Vagina (tissue), 2 donors: Measurements from ENCODE around the gene KCNN1.

Source experiments
- CTCF ChIP-seq, 3 experiments: fragments of 450-650 bp in 2 of 3; fragments of 200-600 bp in 1 of 3; sonication (generic) in 1 of 3; IDR thresholded peaks; one replicate each; pipeline ENCODE4 v1.5.1; 2017 to 2019; ENCODE audit warnings: antibody characterized with exemption in 3 of 3, mild to moderate bottlenecking in 2 of 3, moderate library complexity in 2 of 3
- POLR2A ChIP-seq, 2 donors: fragments of 450-650 bp; IDR thresholded peaks; one replicate each; pipeline ENCODE4 v1.6.1; 2017; ENCODE audit warnings: antibody characterized with exemption in 2 of 2, mild to moderate bottlenecking in 2 of 2, moderate library complexity in 2 of 2
- POLR2AphosphoS5 ChIP-seq, 2 donors: sonication (generic); formaldehyde crosslinking; IDR thresholded peaks; one replicate each; pipeline ENCODE4 v1.9.0; 2017; ENCODE audit warnings: antibody characterized with exemption in 2 of 2, mild to moderate bottlenecking in 2 of 2, low read depth in 1 of 2; ENCODE audit not compliant: insufficient read depth in 1 of 2

GRCh38 chr19:17997969-17998826 lies 31.3 kb downstream of the KCNN1 start:
- no peak for TF ChIP-seq CTCF (IDR thresholded peaks at IDR 0.05)
- TF ChIP-seq POLR2AphosphoS5 (IDR thresholded peaks at IDR 0.05; ENCODE audit: insufficient read depth in 1 of 2, low read depth in 1 of 2) = no peak
- no peak for TF ChIP-seq POLR2A (IDR thresholded peaks at IDR 0.05)
